BLaER1 (cell line): ENCODE results near the gene LRMDA.
"Not testable (repeated sequence)": the region's sequence is repeated elsewhere in the genome, so short reads cannot be mapped to it uniquely, and the experiment has no call there.

ENCODE experiments used
- H3K27ac ChIP-seq: shearing (Covaris generic); formaldehyde crosslinking; 2 replicates; pipeline ENCODE4 v1.8.1; 2022
- H3K27me3 ChIP-seq: shearing (Covaris generic); formaldehyde crosslinking; 2 replicates; pipeline ENCODE4 v1.8.1; 2022
- H3K36me3 ChIP-seq: shearing (Covaris generic); formaldehyde crosslinking; 2 replicates; pipeline ENCODE4 v1.8.1; 2022
- H3K4me1 ChIP-seq: shearing (Covaris generic); formaldehyde crosslinking; 2 replicates; pipeline ENCODE4 v1.8.1; 2022
- H3K4me2 ChIP-seq: shearing (Covaris generic); formaldehyde crosslinking; 2 replicates; pipeline ENCODE4 v1.8.1; 2022
- H3K4me3 ChIP-seq: shearing (Covaris generic); formaldehyde crosslinking; 2 replicates; pipeline ENCODE4 v1.8.1; 2022
- H3K9ac ChIP-seq: shearing (Covaris generic); formaldehyde crosslinking; 2 replicates; pipeline ENCODE4 v1.8.1; 2022
- H3K9me3 ChIP-seq: shearing (Covaris generic); formaldehyde crosslinking; 2 replicates; pipeline ENCODE4 v1.8.1; 2022
- H4K20me1 ChIP-seq: shearing (Covaris generic); formaldehyde crosslinking; 2 replicates; pipeline ENCODE4 v1.8.1; 2022
- Cebpa-rat ChIP-seq: shearing (Covaris generic); IDR thresholded peaks from 2 replicates; pipeline ENCODE4 v1.8.1; 2022

The LRMDA gene

GRCh38 chr10:75613685-75614504 lies 182.5 kb downstream of the LRMDA start:
- Histone ChIP-seq H3K27ac (no peak overlapping the region), H4K20me1 (no peaks in the 10 kb centered on the region), H3K9me3 (no peaks in the 10 kb centered on the region), H3K4me1 (no peaks in the 10 kb centered on the region), H3K9ac (no peak overlapping the region), H3K4me3 (no peak overlapping the region), H3K27me3 (no peaks in the 10 kb centered on the region), H3K36me3 (no peaks in the 10 kb centered on the region), H3K4me2 (no peak overlapping the region)
- TF ChIP-seq Cebpa-rat, result no peak

GRCh38 chr10:75616076-75616475 lies 184.7 kb downstream of the LRMDA start:
- H3K4me2 ChIP-seq, result no peak overlapping the region
- no peaks in the 10 kb centered on the region for H4K20me1 ChIP-seq
- no peaks in the 10 kb centered on the region for H3K27me3 ChIP-seq
- H3K4me1 ChIP-seq, result no peaks in the 10 kb centered on the region
- no peak overlapping the region for H3K27ac ChIP-seq
- H3K4me3 ChIP-seq, result no peak overlapping the region
- H3K36me3 ChIP-seq, result no peaks in the 10 kb centered on the region
- H3K9me3 ChIP-seq, result no peaks in the 10 kb centered on the region
- H3K9ac ChIP-seq, result no peak overlapping the region
- TF ChIP-seq Cebpa-rat, result no peak

GRCh38 chr10:75616874-75617478 lies 185.6 kb downstream of the LRMDA start:
- Histone ChIP-seq H3K4me3 (no peak overlapping the region), H3K9ac (no peak overlapping the region), H3K27ac (no peak overlapping the region), H4K20me1 (no peaks in the 10 kb centered on the region), H3K9me3 (no peaks in the 10 kb centered on the region), H3K36me3 (no peaks in the 10 kb centered on the region), H3K4me1 (no peaks in the 10 kb centered on the region), H3K27me3 (no peaks in the 10 kb centered on the region), H3K4me2 (no peak overlapping the region)
- TF ChIP-seq Cebpa-rat, result no peak

- Histone ChIP-seq H3K4me3 (no peak overlapping the region), H3K4me2 (no peak overlapping the region), H3K9me3 (no peaks in the 10 kb centered on the region), H3K36me3 (no peaks in the 10 kb centered on the region), H3K4me1 (no peaks in the 10 kb centered on the region), H3K27me3 (no peaks in the 10 kb centered on the region), H4K20me1 (no peaks in the 10 kb centered on the region), H3K27ac (no peak overlapping the region), H3K9ac (no peak overlapping the region)
- TF ChIP-seq Cebpa-rat, result no peak
Measured at GRCh38 chr10:75617485-75618155, 186.2 kb downstream of the LRMDA start.

GRCh38 chr10:75619635-75620034 lies 188.2 kb downstream of the LRMDA start:
- no peak overlapping the region for H3K4me3 ChIP-seq
- no peak overlapping the region for H3K9ac ChIP-seq
- H3K4me2 ChIP-seq, result no peak overlapping the region
- no peaks in the 10 kb centered on the region for H3K4me1 ChIP-seq
- no peaks in the 10 kb centered on the region for H4K20me1 ChIP-seq
- no peaks in the 10 kb centered on the region for H3K9me3 ChIP-seq
- H3K27ac ChIP-seq, result no peak overlapping the region
- no peaks in the 10 kb centered on the region for H3K27me3 ChIP-seq
- no peak for TF ChIP-seq Cebpa-rat
- H3K36me3 ChIP-seq, result no peaks in the 10 kb centered on the region

GRCh38 chr10:75620356-75620755 lies 188.9 kb downstream of the LRMDA start:
- no peak overlapping the region for H3K4me2 ChIP-seq
- no peak overlapping the region for H3K4me3 ChIP-seq

GRCh38 chr10:75621003-75621402 lies 189.6 kb downstream of the LRMDA start:
- H3K4me1 ChIP-seq, H3K27ac ChIP-seq, H3K4me2 ChIP-seq, H3K36me3 ChIP-seq, H3K9ac ChIP-seq, H3K27me3 ChIP-seq, H3K4me3 ChIP-seq, H3K9me3 ChIP-seq, H4K20me1 ChIP-seq: not testable (repeated sequence)

More at GRCh38 chr10:75620356-75620755, 188.9 kb downstream of the LRMDA start:
- H3K4me1 ChIP-seq, result no peaks in the 10 kb centered on the region
- no peaks in the 10 kb centered on the region for H3K36me3 ChIP-seq
- no peak overlapping the region for H3K9ac ChIP-seq
- TF ChIP-seq Cebpa-rat, result no peak
- H3K9me3 ChIP-seq, result no peaks in the 10 kb centered on the region
- H3K27me3 ChIP-seq, result no peaks in the 10 kb centered on the region
- H4K20me1 ChIP-seq, result no peaks in the 10 kb centered on the region
- no peak overlapping the region for H3K27ac ChIP-seq

- Histone ChIP-seq H3K4me2 (no peak overlapping the region), H4K20me1 (no peaks in the 10 kb centered on the region), H3K4me3 (no peak overlapping the region), H3K27me3 (no peaks in the 10 kb centered on the region), H3K9ac (no peak overlapping the region), H3K36me3 (no peaks in the 10 kb centered on the region), H3K27ac (no peak overlapping the region), H3K9me3 (no peaks in the 10 kb centered on the region), H3K4me1 (no peaks in the 10 kb centered on the region)
- TF ChIP-seq Cebpa-rat, result no peak
Measured at GRCh38 chr10:75622503-75622902, 191.1 kb downstream of the LRMDA start.

- H3K9ac ChIP-seq, result no peak overlapping the region
- H3K9me3 ChIP-seq, result no peaks in the 10 kb centered on the region
- H3K36me3 ChIP-seq, result no peaks in the 10 kb centered on the region
- H3K4me1 ChIP-seq, result no peaks in the 10 kb centered on the region
- no peaks in the 10 kb centered on the region for H3K27me3 ChIP-seq
- TF ChIP-seq Cebpa-rat, result no peak
- H3K4me3 ChIP-seq, result no peak overlapping the region
- H4K20me1 ChIP-seq, result no peaks in the 10 kb centered on the region
- H3K4me2 ChIP-seq, result no peak overlapping the region
- H3K27ac ChIP-seq, result no peak overlapping the region
Measured at GRCh38 chr10:75623310-75624093, 192.1 kb downstream of the LRMDA start.
